ENCODE measurements around the gene NBEA. TPM values are rescaled to one million over a fixed set of nuclear protein-coding genes. Genes with fewer than 3 reads are reported as not detected.
"Not testable (repeated sequence)": the region's sequence is repeated elsewhere in the genome, so short reads cannot be mapped to it uniquely, and the experiment has no call there.

Gene NBEA
- total RNA-seq, 8 experiments from 2014 or later = 2.8 to 45.7 (median 31.8) TPM

GRCh38 chr13:34969539-34969938 lies 27.5 kb downstream of the NBEA start:
- in situ Hi-C loops (cut with MboI; ENCODE audit: low pct_unique_long_range_greater_than_20kb in 2 of 9, low sequenced_read_pairs in 9 of 9, unreplicated experiment in 9 of 9); ATAC-seq (replicated peaks in 6 of 8); H3K27ac ChIP-seq; H3K4me3 ChIP-seq; H3K4me1 ChIP-seq (replicated peaks in 1 of 2): not testable (repeated sequence)
- WGBS, 10 experiments = 67 to 100% (median 94%) methylated on average over 1 to 2 of the region's 2 CpGs

- no peak for ATAC-seq (replicated peaks in 6 of 8)
- Histone ChIP-seq H3K4me3 (no peak overlapping the region), H3K4me1 (replicated peaks in 1 of 2) (no peaks in the 10 kb centered on the region), H3K27ac (no peak overlapping the region)
- in situ Hi-C loops (cut with MboI; ENCODE audit: low pct_unique_long_range_greater_than_20kb in 2 of 9, low sequenced_read_pairs in 9 of 9, unreplicated experiment in 9 of 9) = no loop called here
- 0 to 64% (median 35%) methylated on average over 1 of the region's 1 CpG; no CpG with 5 or more reads in 2 of the 10 experiments for WGBS, 10 experiments
These were observed 28.9 kb downstream of the NBEA start for GRCh38 chr13:34970961-34971360.

- in situ Hi-C loops (cut with MboI; ENCODE audit: low pct_unique_long_range_greater_than_20kb in 2 of 9, low sequenced_read_pairs in 9 of 9, unreplicated experiment in 9 of 9) = no loop called here
These were observed 29.4 kb downstream of the NBEA start for GRCh38 chr13:34971473-34971872.

GRCh38 chr13:34985199-34985598 lies 43.1 kb downstream of the NBEA start:
- ATAC-seq (replicated peaks in 6 of 8); H3K27ac ChIP-seq; in situ Hi-C loops (cut with MboI; ENCODE audit: low pct_unique_long_range_greater_than_20kb in 2 of 9, low sequenced_read_pairs in 9 of 9, unreplicated experiment in 9 of 9); H3K4me3 ChIP-seq; H3K4me1 ChIP-seq (replicated peaks in 1 of 2): not testable (repeated sequence)
- WGBS, 10 experiments = 23 to 93% (median 70%) methylated on average over 2 to 5 of the region's 5 CpGs; no CpG with 5 or more reads in 3 of the 10 experiments

More at GRCh38 chr13:34971473-34971872, 29.4 kb downstream of the NBEA start:
- Histone ChIP-seq H3K4me1 (replicated peaks in 1 of 2) (no peaks in the 10 kb centered on the region), H3K27ac (no peak overlapping the region), H3K4me3 (no peak overlapping the region)
- 56 to 100% (median 86%) methylated on average over 1 to 2 of the region's 2 CpGs for WGBS, 10 experiments
- no peak for ATAC-seq (replicated peaks in 6 of 8)

GRCh38 chr13:34988330-34988791 lies 46.3 kb downstream of the NBEA start:
- WGBS, 10 experiments = 85 to 100% (median 95%) methylated on average over 1 to 11 of the region's 12 CpGs
- ATAC-seq (replicated peaks in 6 of 8) = no peak
- no peaks in the 10 kb centered on the region for H3K4me1 ChIP-seq (replicated peaks in 1 of 2)
- no peak overlapping the region for H3K4me3 ChIP-seq
- in situ Hi-C loops (cut with MboI; ENCODE audit: low pct_unique_long_range_greater_than_20kb in 2 of 9, low sequenced_read_pairs in 9 of 9, unreplicated experiment in 9 of 9) = no loop called here
- H3K27ac ChIP-seq = no peak overlapping the region

GRCh38 chr13:34990399-34991214 lies 48.5 kb downstream of the NBEA start:
- H3K4me3 ChIP-seq = no peak overlapping the region
- 40 to 86% (median 71%) methylated on average over 1 of the region's 1 CpG; no CpG with 5 or more reads in 7 of the 10 experiments for WGBS, 10 experiments
- no peaks in the 10 kb centered on the region for H3K4me1 ChIP-seq (replicated peaks in 1 of 2)
- ATAC-seq (replicated peaks in 6 of 8) = no peak
- in situ Hi-C loops (cut with MboI; ENCODE audit: low pct_unique_long_range_greater_than_20kb in 2 of 9, low sequenced_read_pairs in 9 of 9, unreplicated experiment in 9 of 9) = no loop called here
- no peak overlapping the region for H3K27ac ChIP-seq

GRCh38 chr13:34993470-34993869 lies 51.4 kb downstream of the NBEA start:
- ATAC-seq (replicated peaks in 6 of 8) = no peak
- Histone ChIP-seq H3K4me1 (replicated peaks in 1 of 2) (no peaks in the 10 kb centered on the region), H3K27ac (no peak overlapping the region), H3K4me3 (no peak overlapping the region)
- in situ Hi-C loops (cut with MboI; ENCODE audit: low pct_unique_long_range_greater_than_20kb in 2 of 9, low sequenced_read_pairs in 9 of 9, unreplicated experiment in 9 of 9) = no loop called here
- 45 to 100% (median 93%) methylated on average over 1 to 3 of the region's 3 CpGs for WGBS, 10 experiments

GRCh38 chr13:35003734-35004133 lies 61.7 kb downstream of the NBEA start:
- H3K4me3 ChIP-seq; H3K27ac ChIP-seq; in situ Hi-C loops (cut with MboI; ENCODE audit: low pct_unique_long_range_greater_than_20kb in 2 of 9, low sequenced_read_pairs in 9 of 9, unreplicated experiment in 9 of 9): not testable (repeated sequence)
- peak in 4 of 8 experiments; percentile 38 to 75 (median 52) for ATAC-seq (replicated peaks in 6 of 8)
- WGBS, 10 experiments = 20 to 100% (median 77%) methylated on average over 1 to 2 of the region's 2 CpGs; no CpG with 5 or more reads in 3 of the 10 experiments
- H3K4me1 ChIP-seq (replicated peaks in 1 of 2) = peaks cover 10 to 14% of the 10 kb centered on the region in 2 donors

GRCh38 chr13:35005051-35005450 lies 63.0 kb downstream of the NBEA start:
- 0 to 83% (median 59%) methylated on average over 1 to 2 of the region's 2 CpGs; no CpG with 5 or more reads in 2 of the 10 experiments for WGBS, 10 experiments
- no peak overlapping the region for H3K4me3 ChIP-seq
- in situ Hi-C loops (cut with MboI; ENCODE audit: low pct_unique_long_range_greater_than_20kb in 2 of 9, low sequenced_read_pairs in 9 of 9, unreplicated experiment in 9 of 9) = no loop called here
- no peak overlapping the region for H3K27ac ChIP-seq
- ATAC-seq (replicated peaks in 6 of 8) = no peak
- peaks cover 10 to 14% of the 10 kb centered on the region in 2 donors for H3K4me1 ChIP-seq (replicated peaks in 1 of 2)

- Histone ChIP-seq H3K4me3 (no peak overlapping the region), H3K27ac (no peak overlapping the region), H3K4me1 (replicated peaks in 1 of 2) (peaks cover 14 to 16% of the 10 kb centered on the region in 2 donors)
- in situ Hi-C loops (cut with MboI; ENCODE audit: low pct_unique_long_range_greater_than_20kb in 2 of 9, low sequenced_read_pairs in 9 of 9, unreplicated experiment in 9 of 9) = no loop called here
- 20 to 80% (median 65%) methylated on average over 1 to 6 of the region's 7 CpGs; no CpG with 5 or more reads in 4 of the 10 experiments for WGBS, 10 experiments
- ATAC-seq (replicated peaks in 6 of 8) = peak in 5 of 8 experiments; percentile 31 to 68 (median 50)
These were observed 72.6 kb downstream of the NBEA start for GRCh38 chr13:35014606-35015213.

GRCh38 chr13:35016362-35017112 lies 74.5 kb downstream of the NBEA start:
- peak in 5 of 8 experiments; percentile 51 to 76 (median 57) for ATAC-seq (replicated peaks in 6 of 8)
- WGBS, 10 experiments = 0 to 84% (median 49%) methylated on average over 1 to 5 of the region's 5 CpGs
- peaks cover 14 to 16% of the 10 kb centered on the region in 2 donors for H3K4me1 ChIP-seq (replicated peaks in 1 of 2)
- no peak overlapping the region for H3K27ac ChIP-seq
- no peak overlapping the region for H3K4me3 ChIP-seq
- in situ Hi-C loops (cut with MboI; ENCODE audit: low pct_unique_long_range_greater_than_20kb in 2 of 9, low sequenced_read_pairs in 9 of 9, unreplicated experiment in 9 of 9) = no loop called here

GRCh38 chr13:35025314-35025713 lies 83.2 kb downstream of the NBEA start:
- Histone ChIP-seq H3K27ac (no peak overlapping the region), H3K4me1 (replicated peaks in 1 of 2) (no peaks in the 10 kb centered on the region), H3K4me3 (no peak overlapping the region)
- WGBS, 10 experiments = 17 to 100% (median 75%) methylated on average over 1 to 2 of the region's 2 CpGs; no CpG with 5 or more reads in 1 of the 10 experiments
- in situ Hi-C loops (cut with MboI; ENCODE audit: low pct_unique_long_range_greater_than_20kb in 2 of 9, low sequenced_read_pairs in 9 of 9, unreplicated experiment in 9 of 9) = no loop called here
- no peak for ATAC-seq (replicated peaks in 6 of 8)

All from motor neuron (in vitro differentiated cells).